Uterus (tissue), 4 donors: ENCODE data around the gene EWSR1. TPM values are rescaled to one million over a fixed set of nuclear protein-coding genes. Genes with fewer than 3 reads are reported as not detected.

Source experiments
- DNase-seq, 2 donors: peaks; one replicate each; pipeline ENCODE4 v3.0.0-alpha.2; 2019 to 2020
- H3K27ac ChIP-seq, 2 donors: fragments of 200-600 bp; sonication (generic); 1 replicate in 1 of 2; 2 replicates in 1 of 2; pipeline ENCODE4 v1.5.1; 2016 to 2018
- H3K27me3 ChIP-seq, 2 donors: fragments of 200-600 bp; sonication (generic); one replicate each; pipeline ENCODE4 v1.5.1; 2018 to 2019; ENCODE audit warnings: control low read depth in 1 of 2
- H3K36me3 ChIP-seq, 2 donors: fragments of 200-600 bp; sonication (generic); one replicate each; pipeline ENCODE4 v1.5.1; 2019; ENCODE audit warnings: control low read depth in 1 of 2
- H3K4me1 ChIP-seq, 2 donors: fragments of 200-600 bp; sonication (generic); one replicate each; pipeline ENCODE4 v1.5.1; 2018 to 2019; ENCODE audit warnings: control low read depth in 1 of 2
- H3K4me3 ChIP-seq, 2 donors: fragments of 200-600 bp; sonication (generic); 1 replicate in 1 of 2; 2 replicates in 1 of 2; pipeline ENCODE4 v1.5.1; 2018 to 2019; ENCODE audit warnings: mild to moderate bottlenecking in 1 of 2
- H3K9me3 ChIP-seq, 2 donors: fragments of 200-600 bp; sonication (generic); one replicate each; pipeline ENCODE4 v1.5.1; 2019; ENCODE audit warnings: control low read depth in 1 of 2
- CTCF ChIP-seq, 4 experiments: fragments of 200-600 bp in 2 of 4; fragments of 450-650 bp in 2 of 4; sonication (generic) in 2 of 4; IDR thresholded peaks; one replicate each; pipeline ENCODE4 v1.5.1; 2016 to 2019; ENCODE audit warnings: antibody characterized with exemption in 4 of 4, mild to moderate bottlenecking in 2 of 4, moderate library complexity in 1 of 4
- POLR2A ChIP-seq, 2 donors: fragments of 450-650 bp; IDR thresholded peaks; one replicate each; pipeline ENCODE4 v1.6.1; 2016; ENCODE audit warnings: antibody characterized with exemption in 2 of 2, mild to moderate bottlenecking in 1 of 2, moderate library complexity in 1 of 2
- intact Hi-C: fragments of 100-400 bp; cut with DNase I; formaldehyde crosslinking; loops from one replicate; pipeline ENCODE4 v1.15.1; 2023; ENCODE audit warnings: low total_unique reads
- total RNA-seq, 4 donors: library from RNA; depleted of rRNA in 3 of 4; stranded (reverse); fragments of >200 nt in 3 of 4; gene quantifications; one replicate each; pipeline versions ENCODE4 v1.1.0 to v1.2.4, GENCODE V29; 2014 to 2023
- donor health status: DM: yes; HTN: yes; CAD: no.

The EWSR1 gene
- total RNA-seq, 4 donors from 2014 or later, result 120 to 221 (median 137) TPM

- no peak for TF ChIP-seq POLR2A (IDR thresholded peaks at IDR 0.05)
- TF ChIP-seq CTCF (IDR thresholded peaks at IDR 0.05), result no peak
- Histone ChIP-seq H3K4me3 (no peak overlapping the region), H3K36me3 (no peaks in the 10 kb centered on the region)
Measured at GRCh38 chr22:29337631-29338284, 69.7 kb downstream of the EWSR1 start.

GRCh38 chr22:29338398-29338797 lies 70.3 kb downstream of the EWSR1 start:
- intact Hi-C loops, result no loop called here
- Histone ChIP-seq H3K4me1 (no peaks in the 10 kb centered on the region), H3K27ac (no peak overlapping the region), H3K9me3 (no peaks in the 10 kb centered on the region), H3K27me3 (no peaks in the 10 kb centered on the region), H3K36me3 (no peaks in the 10 kb centered on the region), H3K4me3 (no peak overlapping the region)
- no peak for TF ChIP-seq CTCF (IDR thresholded peaks at IDR 0.05)
- TF ChIP-seq POLR2A (IDR thresholded peaks at IDR 0.05), result no peak
- no peak for DNase-seq

More at GRCh38 chr22:29337631-29338284, 69.7 kb downstream of the EWSR1 start:
- H3K9me3 ChIP-seq, result no peaks in the 10 kb centered on the region
- no peaks in the 10 kb centered on the region for H3K4me1 ChIP-seq
- H3K27ac ChIP-seq, result no peak overlapping the region
- no peak for DNase-seq
- intact Hi-C loops, result no loop called here
- H3K27me3 ChIP-seq, result no peaks in the 10 kb centered on the region

GRCh38 chr22:29339381-29340235 lies 71.5 kb downstream of the EWSR1 start:
- Histone ChIP-seq H3K4me3 (no peak overlapping the region), H3K4me1 (no peaks in the 10 kb centered on the region), H3K27ac (no peak overlapping the region), H3K27me3 (no peaks in the 10 kb centered on the region), H3K9me3 (no peaks in the 10 kb centered on the region), H3K36me3 (no peaks in the 10 kb centered on the region)
- no peak for TF ChIP-seq CTCF (IDR thresholded peaks at IDR 0.05)
- TF ChIP-seq POLR2A (IDR thresholded peaks at IDR 0.05), result no peak
- DNase-seq, result no peak
- intact Hi-C loops, result no loop called here

- no peaks in the 10 kb centered on the region for H3K36me3 ChIP-seq
- no peak for DNase-seq
- H3K9me3 ChIP-seq, result no peaks in the 10 kb centered on the region
- no peaks in the 10 kb centered on the region for H3K27me3 ChIP-seq
- no peak overlapping the region for H3K4me3 ChIP-seq
- intact Hi-C loops, result no loop called here
- H3K4me1 ChIP-seq, result no peaks in the 10 kb centered on the region
- no peak overlapping the region for H3K27ac ChIP-seq
- TF ChIP-seq CTCF (IDR thresholded peaks at IDR 0.05) (no peak), POLR2A (IDR thresholded peaks at IDR 0.05) (no peak)
Measured at GRCh38 chr22:29340566-29340965, 72.5 kb downstream of the EWSR1 start.
